ENCODE data around the gene OBP2A.
"Not testable (repeated sequence)": the region's sequence is repeated elsewhere in the genome, so short reads cannot be mapped to it uniquely, and the experiment has no call there.

The OBP2A gene

DNA sequence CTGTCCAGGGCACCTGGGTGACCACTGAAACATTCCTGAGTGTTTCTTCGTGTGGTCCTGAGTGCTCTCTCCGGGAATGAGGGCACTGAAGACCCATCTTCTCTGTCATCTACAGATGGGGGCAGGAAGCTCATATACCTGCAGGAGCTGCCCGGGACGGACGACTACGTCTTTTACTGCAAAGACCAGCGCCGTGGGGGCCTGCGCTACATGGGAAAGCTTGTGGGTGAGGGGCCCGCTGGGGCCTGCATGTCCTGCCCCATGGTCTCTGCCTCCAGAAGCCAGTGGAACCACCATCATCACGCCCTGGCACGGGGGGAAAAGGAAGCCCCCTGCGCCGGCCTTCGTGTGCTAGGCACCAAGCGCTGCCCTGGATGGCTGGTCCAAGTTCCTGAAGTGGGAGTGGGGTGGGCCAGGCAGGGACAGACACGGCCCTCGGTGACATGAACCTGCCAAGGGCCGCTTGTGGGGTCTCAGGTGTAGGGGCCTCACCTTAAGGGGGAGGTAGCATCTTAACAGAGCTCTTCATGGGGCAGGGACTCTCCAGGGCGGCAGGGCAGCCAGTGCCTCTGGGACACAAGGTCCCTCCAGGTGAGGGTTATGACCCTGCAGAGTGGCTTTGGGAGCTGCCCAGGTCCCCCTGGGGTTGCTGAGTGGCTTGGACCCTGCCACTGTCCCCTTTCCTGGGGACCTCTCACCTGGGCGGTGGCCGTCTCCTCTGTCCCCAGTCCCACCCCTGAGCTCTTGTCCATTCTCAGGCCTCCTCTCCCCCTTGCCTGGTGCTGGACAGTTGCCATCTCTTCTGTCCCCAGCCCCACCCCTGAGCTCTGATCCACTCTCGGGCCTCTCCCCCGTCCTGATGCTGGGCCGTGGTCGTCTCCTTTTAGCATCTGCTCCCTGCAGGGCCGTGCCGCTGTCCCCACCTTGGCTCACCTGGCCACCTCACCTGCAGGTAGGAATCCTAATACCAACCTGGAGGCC, 2.1 kb downstream of the OBP2A start:
- Mint-ChIP-seq H3K27me3 (peaks cover 7 to 14% of the 10 kb centered on the region in 2 donors), H3K4me3 (no peak overlapping the region), H3K9me3 (no peaks in the 10 kb centered on the region), H3K36me3 (no peaks in the 10 kb centered on the region), H3K27ac (no peak overlapping the region), H3K4me1 (no peaks in the 10 kb centered on the region)
- ATAC-seq (replicated peaks) (no peak), DNase-seq (no peak)

DNA sequence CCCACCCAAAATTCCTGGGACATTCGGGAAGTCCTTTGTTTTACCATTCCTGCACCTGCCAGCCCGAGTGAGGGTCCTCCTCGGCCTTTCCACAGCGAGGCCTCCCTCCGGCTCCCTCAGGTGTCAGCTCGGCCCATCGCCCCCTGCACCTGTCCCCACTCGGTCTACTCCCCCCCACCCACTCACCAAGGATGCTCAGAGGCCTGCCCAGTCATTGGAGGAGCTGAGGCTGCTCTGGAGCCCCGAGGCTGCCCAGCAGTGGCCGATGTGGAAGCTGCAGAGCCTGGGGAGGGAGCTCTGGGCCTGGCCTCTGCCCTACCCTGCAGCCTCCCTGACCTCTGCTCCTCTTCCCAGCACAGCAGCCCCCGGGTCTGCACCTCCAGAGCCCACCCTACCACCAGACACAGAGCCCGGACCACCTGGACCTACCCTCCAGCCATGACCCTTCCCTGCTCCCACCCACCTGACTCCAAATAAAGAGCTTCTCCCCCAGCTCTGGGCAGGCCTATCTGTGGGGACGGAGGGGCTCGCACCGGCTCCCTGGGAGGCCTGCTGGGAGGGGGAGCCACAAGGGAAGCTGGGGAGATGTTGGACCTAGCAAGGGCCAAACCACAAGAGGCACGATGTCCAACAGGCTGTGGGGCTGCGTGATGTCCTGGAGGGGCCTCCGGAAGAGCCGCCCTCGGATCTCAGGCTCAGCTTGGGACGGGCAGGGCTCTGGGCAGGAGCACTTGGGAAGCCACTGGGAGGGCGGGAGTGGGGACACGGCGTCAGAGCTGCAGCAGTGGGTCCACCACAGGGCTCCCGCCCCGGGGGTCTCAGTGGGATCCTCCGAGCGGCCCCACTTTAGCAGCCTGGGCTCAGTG, 3.8 kb downstream of the OBP2A start:
- H3K27ac Mint-ChIP-seq; H3K9me3 Mint-ChIP-seq; H3K4me3 Mint-ChIP-seq; ATAC-seq (replicated peaks); DNase-seq; H3K4me1 Mint-ChIP-seq; H3K36me3 Mint-ChIP-seq: not testable (repeated sequence)
- peaks cover 5 to 10% of the 10 kb centered on the region in 2 donors for H3K27me3 Mint-ChIP-seq

DNA sequence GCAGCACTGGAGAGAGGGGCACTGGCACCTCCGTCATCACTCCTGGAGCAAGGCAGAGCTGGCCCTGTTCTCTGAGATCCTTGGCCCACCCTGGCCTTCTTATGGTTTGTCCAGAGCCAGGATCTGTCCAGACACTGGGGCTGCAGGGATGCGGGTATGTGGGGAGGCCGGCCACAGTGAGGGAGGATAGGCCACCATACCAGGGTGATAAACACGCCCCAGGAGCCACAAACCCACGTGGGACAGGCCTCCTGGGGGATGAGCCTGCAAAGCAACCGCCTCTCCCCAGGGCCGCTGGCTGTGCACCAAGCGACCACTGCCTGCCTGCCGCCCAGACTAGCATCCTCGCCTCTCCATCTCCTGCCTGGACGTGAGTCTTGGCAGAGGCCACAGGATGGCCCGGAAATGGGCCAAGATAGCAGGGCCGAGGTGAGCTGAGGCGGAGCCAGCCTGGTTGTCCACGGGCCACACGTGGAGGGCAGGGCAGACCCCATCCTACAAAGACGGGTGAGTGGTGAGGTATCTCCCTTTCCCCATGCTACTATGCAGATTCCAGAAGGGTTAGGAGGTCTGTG, 4.5 kb downstream of the OBP2A start:
- no peaks in the 10 kb centered on the region for H3K36me3 Mint-ChIP-seq
- no peaks in the 10 kb centered on the region for H3K4me1 Mint-ChIP-seq
- peaks cover 0 to 4% of the 10 kb centered on the region in 2 donors for H3K27me3 Mint-ChIP-seq
- ATAC-seq (replicated peaks) (no peak), DNase-seq (no peak)
- peaks cover 4 to 5% of the 10 kb centered on the region in 2 donors for H3K9me3 Mint-ChIP-seq
- no peak overlapping the region for H3K27ac Mint-ChIP-seq
- H3K4me3 Mint-ChIP-seq, result no peak overlapping the region

DNA sequence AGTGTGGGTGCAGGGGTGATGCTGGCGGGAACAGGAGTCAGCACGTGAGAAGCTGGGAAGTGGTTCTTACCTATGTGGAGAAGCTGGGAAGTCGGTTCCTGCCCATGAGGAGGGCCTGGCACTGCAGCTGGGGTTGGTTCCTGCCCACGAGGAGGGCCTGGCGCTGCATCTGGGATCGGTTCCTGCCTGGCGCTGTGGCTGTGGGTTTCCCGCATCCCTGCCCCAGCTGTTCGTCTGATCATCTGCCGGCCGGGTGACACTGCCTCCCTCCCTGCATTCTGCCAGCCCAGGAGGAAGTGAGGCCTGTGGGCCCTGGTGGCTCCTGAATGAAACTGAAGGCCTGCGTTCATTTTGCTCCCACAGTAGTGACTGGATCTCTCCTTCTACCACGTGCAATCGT, 5.1 kb downstream of the OBP2A start:
- peaks cover 4% of the 10 kb centered on the region in 2 donors for H3K27me3 Mint-ChIP-seq
- peaks cover 7% of the 10 kb centered on the region in 2 donors for H3K9me3 Mint-ChIP-seq
- H3K4me3 Mint-ChIP-seq, result no peak overlapping the region
- ATAC-seq (replicated peaks) (no peak), DNase-seq (no peak)
- no peaks in the 10 kb centered on the region for H3K4me1 Mint-ChIP-seq
- H3K27ac Mint-ChIP-seq, result no peak overlapping the region
- H3K36me3 Mint-ChIP-seq, result no peaks in the 10 kb centered on the region

DNA sequence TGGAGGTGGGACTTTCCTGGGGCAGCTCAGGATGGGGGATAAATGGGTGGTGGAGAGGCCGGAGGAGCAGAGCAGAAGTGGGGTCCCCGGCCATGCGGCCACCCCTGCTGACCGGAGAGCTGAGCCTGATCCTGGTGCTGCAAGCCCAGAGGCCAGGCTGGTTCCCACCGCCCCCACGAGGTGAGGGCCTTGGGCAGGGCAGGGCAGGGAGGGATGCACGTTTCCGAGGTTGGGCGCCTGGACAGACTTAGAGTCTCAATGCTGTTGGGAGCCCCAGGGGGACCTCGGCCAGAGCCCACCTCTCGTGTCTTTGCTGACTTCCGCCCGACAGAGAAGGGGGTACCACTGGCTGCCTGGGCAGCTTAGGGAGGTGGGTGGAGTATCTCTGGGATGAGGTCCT, 5.5 kb downstream of the OBP2A start:
- DNase-seq, result no peak
- Mint-ChIP-seq H3K27ac (no peak overlapping the region), H3K36me3 (no peaks in the 10 kb centered on the region), H3K4me1 (no peaks in the 10 kb centered on the region), H3K9me3 (peaks cover 7 to 8% of the 10 kb centered on the region in 2 donors), H3K27me3 (peaks cover 4 to 6% of the 10 kb centered on the region in 2 donors), H3K4me3 (no peak overlapping the region)
- ATAC-seq (replicated peaks), result no peak

DNA sequence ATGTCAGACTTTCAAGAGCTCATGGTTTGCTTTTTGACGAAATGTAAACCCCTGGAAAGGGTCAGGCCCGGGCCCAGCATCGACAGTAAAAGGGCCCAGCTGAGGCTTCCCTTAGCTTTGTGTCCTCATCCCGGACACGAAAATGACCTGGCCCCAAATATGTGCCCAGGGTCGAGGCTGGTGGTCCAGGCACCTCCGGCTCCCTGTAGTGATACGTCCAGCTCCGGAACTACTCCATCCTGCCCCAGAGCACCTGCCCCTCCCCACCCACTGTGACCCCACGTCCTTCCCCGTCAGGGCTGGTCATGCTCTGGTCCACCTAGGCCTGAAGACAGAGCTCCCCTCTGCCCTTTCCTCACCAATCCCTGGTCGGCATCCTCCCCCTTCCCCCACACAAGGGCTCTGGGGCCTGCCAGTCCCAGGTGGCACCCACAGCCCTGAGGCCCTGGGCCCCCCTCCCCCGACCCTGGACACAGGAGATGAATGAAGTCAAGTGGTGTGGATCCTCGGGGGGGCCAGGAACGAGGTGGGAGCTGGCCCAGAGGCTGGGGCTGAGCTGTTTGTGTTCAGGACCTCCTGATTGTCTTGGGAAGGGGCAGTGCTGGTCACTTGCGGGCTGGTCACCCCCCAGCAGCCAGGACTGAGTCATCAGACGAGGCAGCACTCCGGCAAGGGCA, 6.2 kb downstream of the OBP2A start:
- peaks cover 7 to 8% of the 10 kb centered on the region in 2 donors for H3K9me3 Mint-ChIP-seq
- ATAC-seq (replicated peaks) (no peak), DNase-seq (no peak)
- H3K27ac Mint-ChIP-seq, result no peak overlapping the region
- no peak overlapping the region for H3K4me3 Mint-ChIP-seq
- H3K4me1 Mint-ChIP-seq, result no peaks in the 10 kb centered on the region
- H3K27me3 Mint-ChIP-seq, result peaks cover 4 to 6% of the 10 kb centered on the region in 2 donors
- no peaks in the 10 kb centered on the region for H3K36me3 Mint-ChIP-seq

DNA sequence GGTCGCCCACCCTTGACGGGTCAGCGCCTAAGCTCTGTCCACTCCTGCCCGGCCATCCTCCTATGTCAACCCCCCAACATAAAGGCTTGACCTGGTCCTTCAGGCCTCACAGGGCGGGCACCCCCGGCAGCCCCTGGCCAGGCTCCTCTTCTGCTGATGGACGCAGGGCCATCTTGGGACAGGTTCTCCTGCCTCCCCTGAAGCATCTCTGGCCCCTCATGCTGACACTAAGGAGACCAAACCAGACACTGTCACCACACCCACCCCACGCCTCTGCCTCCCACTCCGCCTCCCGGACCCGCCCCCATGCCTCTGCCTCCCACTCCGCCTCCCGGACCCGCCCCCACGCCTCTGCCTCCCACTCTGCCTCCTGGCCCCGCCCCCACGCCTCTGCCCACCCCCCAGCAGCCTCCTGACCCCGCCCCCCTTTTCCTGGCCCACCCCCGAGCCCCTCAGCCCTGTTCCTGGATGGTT, 6.8 kb downstream of the OBP2A start:
- Mint-ChIP-seq H3K4me3 (no peak overlapping the region), H3K4me1 (no peaks in the 10 kb centered on the region), H3K27ac (no peak overlapping the region), H3K36me3 (no peaks in the 10 kb centered on the region), H3K9me3 (peaks cover 7 to 8% of the 10 kb centered on the region in 2 donors), H3K27me3 (peaks cover 4 to 6% of the 10 kb centered on the region in 2 donors)
- DNase-seq (no peak), ATAC-seq (replicated peaks) (no peak)

DNA sequence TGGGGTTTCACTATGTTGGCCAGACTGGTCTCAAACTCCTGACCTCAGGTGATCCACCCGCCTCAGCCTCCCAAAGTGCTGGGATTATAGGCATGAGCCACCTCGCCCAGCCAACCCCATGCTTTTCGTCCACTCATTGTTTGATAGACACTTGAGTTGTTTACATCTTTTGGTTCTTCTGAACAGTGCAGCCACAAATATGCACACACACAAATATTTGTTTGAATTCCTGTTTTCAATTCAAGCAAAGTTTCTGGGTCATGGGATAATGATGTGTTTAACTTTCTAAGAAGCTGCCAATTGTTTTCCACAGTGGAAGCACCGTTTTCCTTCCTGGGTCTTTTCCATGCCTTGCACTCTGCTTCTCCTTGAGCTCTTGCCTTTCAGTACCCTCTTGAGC, 8.8 kb downstream of the OBP2A start:
- H3K27ac Mint-ChIP-seq, result no peak overlapping the region
- peaks cover 7 to 8% of the 10 kb centered on the region in 2 donors for H3K9me3 Mint-ChIP-seq
- DNase-seq (no peak), ATAC-seq (replicated peaks) (no peak)
- H3K4me3 Mint-ChIP-seq, result no peak overlapping the region
- H3K27me3 Mint-ChIP-seq, result peaks cover 6 to 14% of the 10 kb centered on the region in 2 donors
- H3K4me1 Mint-ChIP-seq, result no peaks in the 10 kb centered on the region
- H3K36me3 Mint-ChIP-seq, result no peaks in the 10 kb centered on the region

DNA sequence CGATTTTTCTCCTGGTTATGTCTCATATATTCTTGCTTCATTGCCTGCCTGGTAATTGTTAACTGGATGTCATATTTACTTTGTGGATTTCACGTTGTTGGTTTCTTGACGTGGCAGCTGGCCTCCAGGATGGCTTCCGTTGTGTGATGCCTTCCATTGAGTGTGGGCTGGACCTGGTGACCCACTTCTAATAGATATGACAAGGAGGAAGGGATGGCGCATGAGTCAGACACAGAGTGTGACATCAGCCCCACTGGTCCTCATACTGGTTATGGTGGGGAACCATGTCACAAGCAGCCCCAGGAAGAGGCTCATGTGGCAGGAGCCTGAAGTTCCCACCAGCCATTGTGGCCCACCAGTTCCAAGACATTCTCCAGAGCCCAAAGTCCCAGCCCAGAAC, 9.3 kb downstream of the OBP2A start:
- no peak overlapping the region for H3K27ac Mint-ChIP-seq
- H3K27me3 Mint-ChIP-seq, result peaks cover 9 to 16% of the 10 kb centered on the region in 2 donors
- H3K4me3 Mint-ChIP-seq, result no peak overlapping the region
- DNase-seq (no peak), ATAC-seq (replicated peaks) (no peak)
- H3K4me1 Mint-ChIP-seq, result no peaks in the 10 kb centered on the region
- peaks cover 7 to 8% of the 10 kb centered on the region in 2 donors for H3K9me3 Mint-ChIP-seq
- H3K36me3 Mint-ChIP-seq, result no peaks in the 10 kb centered on the region

DNA sequence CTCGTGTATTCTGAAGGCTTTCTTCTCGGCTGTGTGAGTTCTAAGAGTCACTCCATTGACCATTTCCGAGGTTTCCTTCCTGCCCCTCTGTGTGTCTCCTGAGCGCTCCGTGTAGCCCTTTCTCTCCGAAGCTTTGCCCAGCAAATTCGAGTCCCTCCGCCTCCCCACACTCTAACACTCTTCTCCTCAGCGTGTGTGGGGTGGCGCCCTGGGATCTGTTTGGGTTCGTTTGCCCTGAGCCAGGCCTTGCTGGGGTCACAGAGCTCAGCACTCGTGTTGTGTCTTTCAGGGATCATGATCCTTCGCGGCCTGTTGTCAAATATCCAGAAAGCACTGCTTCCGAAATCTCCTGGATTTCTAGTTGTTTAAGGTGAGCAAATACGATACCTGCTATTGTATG, 10.0 kb downstream of the OBP2A start:
- DNase-seq (no peak), ATAC-seq (replicated peaks) (no peak)
- Mint-ChIP-seq H3K27me3 (peaks cover 9 to 16% of the 10 kb centered on the region in 2 donors), H3K4me3 (no peak overlapping the region), H3K9me3 (peaks cover 7 to 8% of the 10 kb centered on the region in 2 donors), H3K36me3 (no peaks in the 10 kb centered on the region), H3K4me1 (no peaks in the 10 kb centered on the region), H3K27ac (no peak overlapping the region)

DNA sequence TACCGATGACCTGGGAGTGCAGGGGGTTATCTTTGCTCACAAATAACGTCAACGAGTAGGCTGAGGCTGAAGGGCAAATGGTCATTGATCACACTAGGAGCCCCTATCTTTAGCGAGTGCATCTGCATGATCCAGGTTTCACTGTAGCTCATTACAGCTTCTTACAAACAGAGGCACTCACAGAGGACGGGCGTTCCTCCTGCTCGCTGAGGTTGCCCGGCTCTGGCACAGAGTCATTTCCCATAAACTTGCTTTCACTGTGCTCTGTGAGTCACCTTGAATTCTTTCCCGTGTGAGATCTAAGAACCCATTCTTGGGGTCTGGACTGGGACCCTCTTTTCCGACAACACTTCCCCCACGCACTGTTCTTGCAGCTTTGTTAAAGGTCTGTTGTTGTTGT, 13.7 kb downstream of the OBP2A start:
- Mint-ChIP-seq H3K27me3 (peaks cover 13 to 26% of the 10 kb centered on the region in 2 donors), H3K36me3 (no peaks in the 10 kb centered on the region), H3K27ac (no peak overlapping the region), H3K9me3 (peaks cover 7 to 8% of the 10 kb centered on the region in 2 donors), H3K4me3 (no peak overlapping the region), H3K4me1 (no peaks in the 10 kb centered on the region)
- DNase-seq (no peak), ATAC-seq (replicated peaks) (no peak)

DNA sequence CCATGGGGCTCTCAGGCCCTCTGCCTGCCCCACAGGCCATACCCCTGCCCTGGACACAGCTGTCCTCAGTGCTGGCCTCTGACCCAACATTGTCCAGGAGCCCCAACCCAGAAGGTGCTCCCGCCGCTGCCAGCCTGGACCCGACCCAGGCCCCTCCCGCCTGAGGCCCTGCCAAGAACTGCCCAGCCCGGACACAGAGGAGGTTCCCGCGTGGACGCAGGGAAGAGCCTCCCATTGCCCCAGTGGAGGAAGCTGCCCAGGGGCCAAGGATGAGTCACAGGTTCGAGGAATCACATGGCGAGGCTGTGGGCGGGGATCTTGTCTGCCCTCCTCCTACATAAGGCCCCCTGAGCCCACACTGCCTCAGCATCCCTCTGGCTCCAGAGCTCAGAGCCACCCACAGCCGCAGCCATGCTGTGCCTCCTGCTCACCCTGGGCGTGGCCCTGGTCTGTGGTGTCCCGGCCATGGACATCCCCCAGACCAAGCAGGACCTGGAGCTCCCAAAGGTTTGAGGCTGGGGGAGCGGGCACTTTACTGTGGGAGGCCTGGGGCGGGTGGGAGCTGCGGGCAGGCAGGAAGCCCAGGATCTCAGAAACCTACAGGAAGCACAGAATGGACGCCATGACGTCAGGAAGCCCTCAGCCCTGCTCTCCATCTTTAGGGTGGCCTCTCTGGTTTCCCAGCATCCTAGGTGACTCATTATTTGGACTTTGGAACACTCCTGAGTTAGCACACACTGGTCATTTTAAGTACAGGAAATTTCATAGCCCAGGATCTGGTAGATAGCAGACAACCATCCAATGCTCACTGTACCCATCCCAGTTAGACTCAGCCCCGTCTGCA, 15.7 kb downstream of the OBP2A start, which contains the start of gene PAEP:
Gene PAEP (plus strand): TSS at position 366 of the 844 bp plus-strand sequence.
- H3K27me3 Mint-ChIP-seq, result peaks cover 18 to 24% of the 10 kb centered on the region in 2 donors

DNA sequence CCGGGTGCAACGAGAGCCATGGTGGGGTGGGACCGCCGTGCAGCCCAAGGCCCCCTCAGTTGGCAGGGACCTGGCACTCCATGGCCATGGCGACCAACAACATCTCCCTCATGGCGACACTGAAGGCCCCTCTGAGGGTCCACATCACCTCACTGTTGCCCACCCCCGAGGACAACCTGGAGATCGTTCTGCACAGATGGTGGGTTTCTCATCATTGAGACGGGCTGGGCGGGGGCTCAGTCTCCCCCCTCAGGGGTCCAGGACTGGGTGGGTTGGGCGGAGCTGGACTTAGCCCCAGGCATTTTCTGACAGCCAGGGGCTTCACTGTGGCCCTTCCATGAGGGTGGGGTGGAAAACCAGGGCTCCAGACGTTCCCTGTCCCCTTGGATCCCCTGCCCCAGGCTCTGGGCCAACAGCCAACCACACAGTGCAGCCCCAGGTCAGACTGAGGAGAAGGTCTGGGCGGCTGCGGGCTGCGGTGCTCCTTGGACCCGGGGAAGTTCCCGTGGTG, 16.4 kb downstream of the OBP2A start:
- no peak overlapping the region for H3K27ac Mint-ChIP-seq
- H3K4me1 Mint-ChIP-seq, result no peaks in the 10 kb centered on the region
- ATAC-seq (replicated peaks) (no peak), DNase-seq (no peak)
- no peaks in the 10 kb centered on the region for H3K9me3 Mint-ChIP-seq
- H3K4me3 Mint-ChIP-seq, result no peak overlapping the region
- peaks cover 18 to 24% of the 10 kb centered on the region in 2 donors for H3K27me3 Mint-ChIP-seq
- no peaks in the 10 kb centered on the region for H3K36me3 Mint-ChIP-seq

More for the DNA sequence above, 15.7 kb downstream of the OBP2A start, which contains the start of gene PAEP:
- ATAC-seq (replicated peaks) (no peak), DNase-seq (no peak)
- no peaks in the 10 kb centered on the region for H3K36me3 Mint-ChIP-seq
- no peak within 1 kb of the TSS for H3K27ac Mint-ChIP-seq
- H3K4me3 Mint-ChIP-seq, result no peak within 1 kb of the TSS
- no peaks in the 10 kb centered on the region for H3K9me3 Mint-ChIP-seq
- H3K4me1 Mint-ChIP-seq, result no peaks in the 10 kb centered on the region

All from stimulated activated naive B cell treated with anti-CD40 and anti-IgM and Interleukin-4, amounts not matched to agents 10 μg/mL and 1 μg/mL and 100 μg/mL, for 72 hours (primary cell).